Measurements from ENCODE around the gene PYCARD. TPM values are rescaled to one million over a fixed set of nuclear protein-coding genes. Genes with fewer than 3 reads are reported as not detected.
A peak's percentile ranks its signal among the peaks of the same experiment; 100 is the strongest.

PYCARD gene
- total and polyA plus RNA-seq, 9 of the 15 experiments (the other 6 are each of a cell fraction or from before 2014, with no cell fraction given), result 1.3 to 28.4 (median 6.0) TPM

DNA sequence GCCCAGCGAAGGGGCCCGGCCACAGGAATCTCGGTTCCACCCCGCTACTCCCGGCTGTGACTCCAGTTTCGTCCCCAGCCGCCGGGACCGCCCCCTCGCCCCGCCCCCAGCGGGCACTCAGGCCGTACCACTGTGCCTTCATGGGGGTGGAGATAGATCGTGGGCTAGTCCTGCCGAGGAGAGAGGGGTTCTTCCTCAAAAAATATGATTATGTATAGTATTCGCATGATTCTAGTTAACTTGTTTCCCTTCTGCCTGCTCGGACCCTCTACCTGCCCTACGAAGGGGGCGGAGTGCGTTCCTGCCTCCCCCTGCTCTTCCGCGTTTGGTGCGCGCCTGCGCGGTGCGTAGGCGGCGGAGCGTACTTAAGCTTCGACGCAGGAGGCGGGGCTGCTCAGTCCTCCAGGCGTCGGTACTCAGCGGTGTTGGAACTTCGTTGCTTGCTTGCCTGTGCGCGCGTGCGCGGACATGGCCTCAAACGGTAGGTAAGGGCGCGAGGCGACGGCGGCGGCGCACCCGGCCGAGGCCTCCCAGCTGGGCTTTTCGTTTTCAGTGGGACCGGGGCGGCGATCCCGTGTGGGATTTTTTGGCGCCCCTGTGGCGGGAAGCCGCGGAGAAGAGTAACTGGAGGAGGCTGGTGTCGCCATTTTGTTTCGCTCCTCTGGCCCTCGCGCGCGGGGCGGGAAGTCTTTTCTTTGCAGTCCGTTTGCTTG is 22.7 kb downstream of the PYCARD start, which contains the start of gene FUS (continued):
- TF ChIP-seq, protein P1, sequence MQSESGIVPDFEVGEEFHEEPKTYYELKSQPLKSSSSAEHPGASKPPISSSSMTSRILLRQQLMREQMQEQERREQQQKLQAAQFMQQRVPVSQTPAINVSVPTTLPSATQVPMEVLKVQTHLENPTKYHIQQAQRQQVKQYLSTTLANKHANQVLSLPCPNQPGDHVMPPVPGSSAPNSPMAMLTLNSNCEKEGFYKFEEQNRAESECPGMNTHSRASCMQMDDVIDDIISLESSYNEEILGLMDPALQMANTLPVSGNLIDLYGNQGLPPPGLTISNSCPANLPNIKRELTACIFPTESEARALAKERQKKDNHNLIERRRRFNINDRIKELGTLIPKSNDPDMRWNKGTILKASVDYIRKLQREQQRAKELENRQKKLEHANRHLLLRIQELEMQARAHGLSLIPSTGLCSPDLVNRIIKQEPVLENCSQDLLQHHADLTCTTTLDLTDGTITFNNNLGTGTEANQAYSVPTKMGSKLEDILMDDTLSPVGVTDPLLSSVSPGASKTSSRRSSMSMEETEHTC (IDR thresholded peaks at IDR 0.05), result no peak
- TF ChIP-seq TCF3 (CRISPR knock-in tag; IDR thresholded peaks at IDR 0.05) (no peak), NFE2L1 (tag; IDR thresholded peaks at IDR 0.05; ENCODE audit: borderline replicate concordance, low read depth) (no peak), ZNF79 (CRISPR knock-in tag; IDR thresholded peaks at IDR 0.05; ENCODE audit: low read depth) (no peak), ZFP30 (CRISPR knock-in tag; IDR thresholded peaks at IDR 0.05; ENCODE audit: borderline replicate concordance) (no peak), KLF6 (CRISPR knock-in tag; IDR thresholded peaks at IDR 0.05; ENCODE audit: borderline replicate concordance) (no peak), TARDBP (IDR thresholded peaks at IDR 0.05) (peak; percentile 85; the same call in 1 of the 2 replicates), TCFL5 (CRISPR knock-in tag; conservative IDR thresholded peaks at IDR 0.05) (no peak), ZNF695 (CRISPR knock-in tag; IDR thresholded peaks at IDR 0.05) (no peak), CEBPG (CRISPR knock-in tag; IDR thresholded peaks at IDR 0.05) (no peak), CEBPG (tag; conservative IDR thresholded peaks at IDR 0.05 in 1 of 2, IDR thresholded peaks at IDR 0.05 in 1 of 2) (no peak), RBM34 (IDR thresholded peaks at IDR 0.05; ENCODE audit: borderline replicate concordance, insufficient read depth, low read length) (no peak), ETV6 (IDR thresholded peaks at IDR 0.05; ENCODE audit: borderline replicate concordance in 1 of 2, low read depth in 2 of 2, low read length in 1 of 2) (peak in 1 of 2 experiments; percentile 33; a peak in 1 of 4 replicates), ETV6 (CRISPR knock-in tag; IDR thresholded peaks at IDR 0.05; ENCODE audit: borderline replicate concordance) (peak; percentile 79; the same call in 1 of the 2 replicates), ARNT (IDR thresholded peaks at IDR 0.05) (0 out of 4 replicates have a peak, but pooled peaks of 1 of the 2 experiments have one; percentile 54), ETS2 (tag; IDR thresholded peaks at IDR 0.05; ENCODE audit: borderline replicate concordance, poor library complexity, severe bottlenecking) (no peak), JUN (IDR thresholded peaks at IDR 0.05; ENCODE audit: borderline replicate concordance, low read depth, low read length) (no peak; the same call in 1 of the 2 replicates), JUN (CRISPR knock-in tag; IDR thresholded peaks at IDR 0.05; ENCODE audit: borderline replicate concordance) (peak; percentile 74), ZNF316 (IDR thresholded peaks at IDR 0.05) (no peak), PHB2 (IDR thresholded peaks at IDR 0.05; ENCODE audit: low read depth) (no peak), ZNF212 (CRISPR knock-in tag; IDR thresholded peaks at IDR 0.05) (no peak), XRCC3 (IDR thresholded peaks at IDR 0.05) (no peak), PCBP1 (IDR thresholded peaks at IDR 0.05; ENCODE audit: low read depth, low read length, poor library complexity, severe bottlenecking) (peak; percentile 36), SMARCA5 (IDR thresholded peaks at IDR 0.05) (no peak), ZSCAN32 (CRISPR knock-in tag; IDR thresholded peaks at IDR 0.05) (0 out of 2 replicates have a peak, but pooled peaks have one; percentile 39)
- TF ChIP-seq, protein P2, sequence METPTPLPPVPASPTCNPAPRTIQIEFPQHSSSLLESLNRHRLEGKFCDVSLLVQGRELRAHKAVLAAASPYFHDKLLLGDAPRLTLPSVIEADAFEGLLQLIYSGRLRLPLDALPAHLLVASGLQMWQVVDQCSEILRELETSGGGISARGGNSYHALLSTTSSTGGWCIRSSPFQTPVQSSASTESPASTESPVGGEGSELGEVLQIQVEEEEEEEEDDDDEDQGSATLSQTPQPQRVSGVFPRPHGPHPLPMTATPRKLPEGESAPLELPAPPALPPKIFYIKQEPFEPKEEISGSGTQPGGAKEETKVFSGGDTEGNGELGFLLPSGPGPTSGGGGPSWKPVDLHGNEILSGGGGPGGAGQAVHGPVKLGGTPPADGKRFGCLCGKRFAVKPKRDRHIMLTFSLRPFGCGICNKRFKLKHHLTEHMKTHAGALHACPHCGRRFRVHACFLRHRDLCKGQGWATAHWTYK (CRISPR knock-in tag; IDR thresholded peaks at IDR 0.05), result peak; percentile 74; the same call in 1 of the 2 replicates
- TF ChIP-seq, protein P3, sequence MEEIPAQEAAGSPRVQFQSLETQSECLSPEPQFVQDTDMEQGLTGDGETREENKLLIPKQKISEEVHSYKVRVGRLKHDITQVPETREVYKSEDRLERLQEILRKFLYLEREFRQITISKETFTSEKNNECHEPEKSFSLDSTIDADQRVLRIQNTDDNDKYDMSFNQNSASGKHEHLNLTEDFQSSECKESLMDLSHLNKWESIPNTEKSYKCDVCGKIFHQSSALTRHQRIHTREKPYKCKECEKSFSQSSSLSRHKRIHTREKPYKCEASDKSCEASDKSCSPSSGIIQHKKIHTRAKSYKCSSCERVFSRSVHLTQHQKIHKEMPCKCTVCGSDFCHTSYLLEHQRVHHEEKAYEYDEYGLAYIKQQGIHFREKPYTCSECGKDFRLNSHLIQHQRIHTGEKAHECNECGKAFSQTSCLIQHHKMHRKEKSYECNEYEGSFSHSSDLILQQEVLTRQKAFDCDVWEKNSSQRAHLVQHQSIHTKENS (CRISPR knock-in tag; IDR thresholded peaks at IDR 0.05), result no peak

Measured in K562 (cell line).